GM06990 (cell line): ENCODE results near the gene SIPA1L3.
A peak's percentile ranks its signal among the peaks of the same experiment; 100 is the strongest.

Experiments
- DNase-seq: peaks from one replicate; pipeline ENCODE4 v3.0.0-alpha.2; 2011; ENCODE audit not compliant: insufficient read length; ENCODE audit errors: extremely low read depth
- H3K27me3 ChIP-seq: replicated peaks from 2 replicates; pipeline ENCODE4 v1.6.0; 2011; ENCODE audit warnings: low read length; ENCODE audit not compliant: control insufficient read depth, insufficient read depth
- H3K36me3 ChIP-seq: 2 replicates; pipeline ENCODE4 v1.5.1; 2011; ENCODE audit warnings: low read length; ENCODE audit not compliant: control insufficient read depth, insufficient read depth
- H3K4me3 ChIP-seq: replicated peaks from 2 replicates; pipeline ENCODE4 v1.5.1; 2011; ENCODE audit warnings: low read depth, mild to moderate bottlenecking, control low read depth, low read length
- CTCF ChIP-seq: IDR thresholded peaks from 2 replicates; pipeline ENCODE4 v1.5.1; 2011; ENCODE audit warnings: low read length, control low read depth, mild to moderate bottlenecking, inconsistent platforms; ENCODE audit not compliant: insufficient read depth, poor library complexity, severe bottlenecking

The SIPA1L3 gene

GRCh38 chr19:37893845-37894575, 13.0 kb upstream of the SIPA1L3 start:
- no peak overlapping the region for H3K4me3 ChIP-seq
- no peak for TF ChIP-seq CTCF
- no peaks in the 10 kb centered on the region for H3K36me3 ChIP-seq
- no peaks in the 10 kb centered on the region; the same call in 1 of the 2 replicates for H3K27me3 ChIP-seq
- no peak for DNase-seq

- no peak for TF ChIP-seq CTCF
Measured at GRCh38 chr19:37896180-37896579, 10.8 kb upstream of the SIPA1L3 start.

GRCh38 chr19:37899453-37899852, 7.6 kb upstream of the SIPA1L3 start:
- Histone ChIP-seq H3K4me3 (no peak overlapping the region), H3K36me3 (no peaks in the 10 kb centered on the region), H3K27me3 (no peaks in the 10 kb centered on the region)
- no peak for DNase-seq
- TF ChIP-seq CTCF = no peak

More at GRCh38 chr19:37896180-37896579, 10.8 kb upstream of the SIPA1L3 start:
- Histone ChIP-seq H3K27me3 (no peaks in the 10 kb centered on the region; the same call in 1 of the 2 replicates), H3K4me3 (no peak overlapping the region), H3K36me3 (no peaks in the 10 kb centered on the region)
- no peak for DNase-seq

GRCh38 chr19:37899966-37900365, 7.0 kb upstream of the SIPA1L3 start:
- TF ChIP-seq CTCF = no peak
- Histone ChIP-seq H3K27me3 (no peaks in the 10 kb centered on the region), H3K4me3 (no peak overlapping the region), H3K36me3 (no peaks in the 10 kb centered on the region)
- no peak for DNase-seq

- TF ChIP-seq CTCF = peak; percentile 84
- Histone ChIP-seq H3K4me3 (no peak overlapping the region), H3K27me3 (no peaks in the 10 kb centered on the region), H3K36me3 (no peaks in the 10 kb centered on the region)
- DNase-seq = peak; percentile 64
Measured at GRCh38 chr19:37902668-37903067, 4.3 kb upstream of the SIPA1L3 start.
